Left cardiac atrium (tissue), 4 donors: ENCODE data around the gene CLEC4A. TPM values are rescaled to one million over a fixed set of nuclear protein-coding genes. Genes with fewer than 3 reads are reported as not detected.
"Not testable (repeated sequence)": the region's sequence is repeated elsewhere in the genome, so short reads cannot be mapped to it uniquely, and the experiment has no call there.

Experiments
- ATAC-seq, 2 donors: fragments of 200-7000 bp; cut with Tn5 transposase; one replicate each; pipeline ENCODE4 v1.9.1; 2020; ENCODE audit warnings: mild to moderate bottlenecking in 2 of 2, moderate library complexity in 2 of 2
- DNase-seq: peaks from one replicate; pipeline ENCODE4 v3.0.0-alpha.2; 2020
- intact Hi-C, 2 donors: fragments of 100-400 bp; cut with DNase I; formaldehyde crosslinking; loops; one replicate each; pipeline versions ENCODE4 v1.14.1 to v1.15.1; 2022 to 2023
- total RNA-seq, 2 donors: library from RNA; stranded (reverse); fragmentation: NEBNext Ultra II Directional; extraction: Animal tissue kit (Norgen Biotek cat#: 25700); gene quantifications; one replicate each; pipeline ENCODE4 v1.2.1, GENCODE V29; 2021
- donor health status: DM: no; HTN: yes; CAD: no.
- donor health status: DM: no; HTN: yes; CAD: no; lungs with severe emphysema.
- donor health status: DM: yes; HTN: yes; CAD: no.
- donor health status: Dilated cardiomyopathy.

Gene CLEC4A
- total RNA-seq, 2 donors from 2014 or later: 1.0 to 1.7 TPM

GRCh38 chr12:8120072-8120713 lies 3.2 kb upstream of the CLEC4A start:
- no peak for DNase-seq
- ATAC-seq: no peak
- intact Hi-C loops: no loop called here

GRCh38 chr12:8127138-8127537 lies 3.7 kb downstream of the CLEC4A start:
- ATAC-seq (no peak), DNase-seq (no peak)
- intact Hi-C loops: no loop called here

GRCh38 chr12:8133636-8134397 lies 10.4 kb downstream of the CLEC4A start:
- DNase-seq, intact Hi-C loops, ATAC-seq: not testable (repeated sequence)

- ATAC-seq, intact Hi-C loops, DNase-seq: not testable (repeated sequence)
Measured at GRCh38 chr12:8134398-8134930, 11.0 kb downstream of the CLEC4A start.

GRCh38 chr12:8141647-8142046 lies 18.2 kb downstream of the CLEC4A start:
- ATAC-seq, intact Hi-C loops, DNase-seq: not testable (repeated sequence)

GRCh38 chr12:8143261-8143660 lies 19.8 kb downstream of the CLEC4A start:
- intact Hi-C loops: no loop called here
- ATAC-seq (no peak), DNase-seq (no peak)

- ATAC-seq: peak; percentile 95 to 96
- peak; percentile 54 for DNase-seq
- intact Hi-C loops: no loop called here
Measured at GRCh38 chr12:8145754-8146441, 22.5 kb downstream of the CLEC4A start.

- intact Hi-C loops: no loop called here
- ATAC-seq: no peak
- DNase-seq: no peak
Measured at GRCh38 chr12:8146442-8146771, 23.0 kb downstream of the CLEC4A start.

- intact Hi-C loops: no loop called here
- DNase-seq (no peak), ATAC-seq (no peak)
Measured at GRCh38 chr12:8154526-8154925, 31.1 kb downstream of the CLEC4A start.

GRCh38 chr12:8156416-8156815 lies 33.0 kb downstream of the CLEC4A start:
- intact Hi-C loops: no loop called here
- ATAC-seq (no peak), DNase-seq (no peak)

- ATAC-seq (no peak), DNase-seq (no peak)
- intact Hi-C loops: no loop called here
Measured at GRCh38 chr12:8156845-8157244, 33.4 kb downstream of the CLEC4A start, which contains the start of gene ZNF705A. Gene ZNF705A (plus strand): TSS chr12:8157015. CDS start chr12:8172626, 15,611 bp downstream.

GRCh38 chr12:8157484-8158198 lies 34.2 kb downstream of the CLEC4A start:
- no peak for ATAC-seq
- intact Hi-C loops: no loop called here
- DNase-seq: no peak

- intact Hi-C loops, ATAC-seq, DNase-seq: not testable (repeated sequence)
Measured at GRCh38 chr12:8172911-8173310, 49.5 kb downstream of the CLEC4A start.

GRCh38 chr12:8179989-8180585 lies 56.7 kb downstream of the CLEC4A start:
- intact Hi-C loops: not testable (repeated sequence)
- ATAC-seq: peak; percentile 59 to 77
- peak; percentile 87 for DNase-seq

GRCh38 chr12:8181271-8181670 lies 57.9 kb downstream of the CLEC4A start:
- ATAC-seq, intact Hi-C loops, DNase-seq: not testable (repeated sequence)

- intact Hi-C loops, DNase-seq, ATAC-seq: not testable (repeated sequence)
Measured at GRCh38 chr12:8182923-8183322, 59.5 kb downstream of the CLEC4A start.

- DNase-seq, ATAC-seq, intact Hi-C loops: not testable (repeated sequence)
Measured at GRCh38 chr12:8183346-8183745, 59.9 kb downstream of the CLEC4A start.

GRCh38 chr12:8184206-8184605 lies 60.8 kb downstream of the CLEC4A start:
- ATAC-seq, DNase-seq, intact Hi-C loops: not testable (repeated sequence)

- intact Hi-C loops, ATAC-seq, DNase-seq: not testable (repeated sequence)
Measured at GRCh38 chr12:8188088-8188487, 64.7 kb downstream of the CLEC4A start.
